Measurements from ENCODE around the gene DUSP6.

Gene DUSP6

GRCh38 chr12:89352492-89353187 is at the start of gene DUSP6:
DUSP6 (minus strand) TSS chr12:89352501; CDS start chr12:89352039, 462 bp downstream.
- DNase-seq = peak; percentile 69

GRCh38 chr12:89401433-89402058 is 49.2 kb upstream of the DUSP6 start:
- no peak for DNase-seq

GRCh38 chr12:89400415-89400814 is 48.1 kb upstream of the DUSP6 start:
- no peak for DNase-seq

- no peak for DNase-seq
Measured at GRCh38 chr12:89395712-89396111, 43.4 kb upstream of the DUSP6 start.

GRCh38 chr12:89393551-89394121 is 41.3 kb upstream of the DUSP6 start:
- no peak for DNase-seq

- no peak for DNase-seq
Measured at GRCh38 chr12:89392391-89392790, 40.1 kb upstream of the DUSP6 start.

- DNase-seq = no peak
Measured at GRCh38 chr12:89391726-89392336, 39.5 kb upstream of the DUSP6 start.

- no peak for DNase-seq
Measured at GRCh38 chr12:89390802-89391673, 38.7 kb upstream of the DUSP6 start.

GRCh38 chr12:89389755-89390661 is 37.7 kb upstream of the DUSP6 start:
- no peak for DNase-seq

- DNase-seq = no peak
Measured at GRCh38 chr12:89386138-89386537, 33.8 kb upstream of the DUSP6 start.

GRCh38 chr12:89384807-89385206 is 32.5 kb upstream of the DUSP6 start:
- no peak for DNase-seq

GRCh38 chr12:89384050-89384758 is 31.9 kb upstream of the DUSP6 start:
- DNase-seq = no peak

GRCh38 chr12:89383235-89384049 is 31.1 kb upstream of the DUSP6 start:
- DNase-seq = no peak

GRCh38 chr12:89382328-89382727 is 30.0 kb upstream of the DUSP6 start:
- no peak for DNase-seq

GRCh38 chr12:89379839-89380467 is 27.7 kb upstream of the DUSP6 start:
- no peak for DNase-seq

GRCh38 chr12:89379148-89379838 is 27.0 kb upstream of the DUSP6 start:
- no peak for DNase-seq

GRCh38 chr12:89376844-89377243 is 24.5 kb upstream of the DUSP6 start:
- DNase-seq = no peak

- DNase-seq = no peak
Measured at GRCh38 chr12:89376202-89376529, 23.9 kb upstream of the DUSP6 start.
